Fibroblast of lung (primary cell): ENCODE data around the gene RAB3IP. TPM values are rescaled to one million over a fixed set of nuclear protein-coding genes. Genes with fewer than 3 reads are reported as not detected.

ENCODE experiments used
- DNase-seq, 2 donors: peaks; one replicate each; pipeline versions ENCODE4 v3.0.0 to v3.0.0-alpha.2; 2010; ENCODE audit warnings: low read depth in 2 of 2
- H2AFZ ChIP-seq: 2 replicates; pipeline ENCODE4 v1.5.1; 2012; ENCODE audit warnings: low read length, control low read depth, inconsistent platforms
- H3K27ac ChIP-seq: 2 replicates; pipeline ENCODE4 v1.5.1; 2011; ENCODE audit warnings: low read length, control low read depth; ENCODE audit not compliant: insufficient read depth
- H3K27me3 ChIP-seq: 2 replicates; pipeline ENCODE4 v1.5.1; 2011; ENCODE audit warnings: mild to moderate bottlenecking, low read length; ENCODE audit not compliant: control insufficient read depth, insufficient read depth
- H3K36me3 ChIP-seq: 2 replicates; pipeline ENCODE4 v1.5.1; 2011; ENCODE audit warnings: low read length; ENCODE audit not compliant: control insufficient read depth, insufficient read depth
- H3K4me1 ChIP-seq: 2 replicates; pipeline ENCODE4 v1.5.1; 2011; ENCODE audit warnings: low read length; ENCODE audit not compliant: control insufficient read depth, insufficient read depth; ENCODE audit errors: extremely low read depth
- H3K4me2 ChIP-seq: 2 replicates; pipeline ENCODE4 v1.5.1; 2011; ENCODE audit warnings: low read length, control low read depth; ENCODE audit not compliant: insufficient read depth; ENCODE audit errors: extremely low read depth
- H3K4me3 ChIP-seq, 4 experiments: fragments of 200-600 bp in 1 of 4; sonication (generic) in 1 of 4; replicated peaks in 1 of 4; 2 replicates each; pipeline ENCODE4 v1.5.1; 2011 to 2016; ENCODE audit warnings: low read length in 4 of 4, low read depth in 3 of 4, mild to moderate bottlenecking in 3 of 4, control low read depth in 2 of 4, inconsistent platforms in 1 of 4, mixed read lengths in 1 of 4; ENCODE audit not compliant: insufficient read depth in 1 of 4; ENCODE audit errors: control extremely low read depth in 1 of 4
- H3K79me2 ChIP-seq: 2 replicates; pipeline ENCODE4 v1.5.1; 2012; ENCODE audit warnings: mild to moderate bottlenecking, low read length, inconsistent platforms; ENCODE audit not compliant: control insufficient read depth, insufficient read depth
- H3K9ac ChIP-seq: 2 replicates; pipeline ENCODE4 v1.5.1; 2011; ENCODE audit warnings: mild to moderate bottlenecking, low read length, control low read depth; ENCODE audit not compliant: insufficient read depth
- H3K9me3 ChIP-seq: 2 replicates; pipeline ENCODE4 v1.5.1; 2012; ENCODE audit warnings: low read depth, low read length; ENCODE audit not compliant: control insufficient read depth, insufficient read depth
- H4K20me1 ChIP-seq: 2 replicates; pipeline ENCODE4 v1.5.1; 2011; ENCODE audit warnings: low read length; ENCODE audit not compliant: control insufficient read depth, insufficient read depth; ENCODE audit errors: extremely low read depth
- EZH2 ChIP-seq: IDR thresholded peaks from 2 replicates; pipeline ENCODE4 v1.5.1; 2012; ENCODE audit warnings: low read length, control low read depth, mild to moderate bottlenecking; ENCODE audit errors: missing control alignments
- polyA minus RNA-seq: library from RNA; depleted of rRNA, polyadenylated mRNA; stranded (reverse); fragments of >200 nt; gene quantifications from 2 replicates; pipeline ENCODE4 v1.2.3, GENCODE V29; 2011; ENCODE audit warnings: low replicate concordance
- polyA plus RNA-seq, 2 donors: library from polyadenylated mRNA; depleted of rRNA in 1 of 2; stranded (reverse) in 1 of 2; unstranded in 1 of 2; fragments of >200 nt; gene quantifications; 2 replicates each; pipeline ENCODE4 v1.2.1, GENCODE V29; 2011 to 2012; ENCODE audit warnings: missing spikeins in 1 of 2
- total RNA-seq: library from RNA; depleted of rRNA; stranded (reverse); fragments of >200 nt; gene quantifications from 2 replicates; pipeline ENCODE4 v1.2.1, GENCODE V29; 2014
- TF ChIP-seq, protein P1 (sequence below), 2 donors: IDR thresholded peaks in 1 of 2; conservative IDR thresholded peaks in 1 of 2; 1 replicate in 1 of 2; 2 replicates in 1 of 2; pipeline ENCODE4 v1.5.1; 2011 to 2012; ENCODE audit warnings: low read length in 2 of 2, control low read depth in 1 of 2, inconsistent platforms in 1 of 2, low read depth in 1 of 2, mild to moderate bottlenecking in 1 of 2

Gene RAB3IP, protein sequence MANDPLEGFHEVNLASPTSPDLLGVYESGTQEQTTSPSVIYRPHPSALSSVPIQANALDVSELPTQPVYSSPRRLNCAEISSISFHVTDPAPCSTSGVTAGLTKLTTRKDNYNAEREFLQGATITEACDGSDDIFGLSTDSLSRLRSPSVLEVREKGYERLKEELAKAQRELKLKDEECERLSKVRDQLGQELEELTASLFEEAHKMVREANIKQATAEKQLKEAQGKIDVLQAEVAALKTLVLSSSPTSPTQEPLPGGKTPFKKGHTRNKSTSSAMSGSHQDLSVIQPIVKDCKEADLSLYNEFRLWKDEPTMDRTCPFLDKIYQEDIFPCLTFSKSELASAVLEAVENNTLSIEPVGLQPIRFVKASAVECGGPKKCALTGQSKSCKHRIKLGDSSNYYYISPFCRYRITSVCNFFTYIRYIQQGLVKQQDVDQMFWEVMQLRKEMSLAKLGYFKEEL
- total RNA-seq (4.6 and 6.3 TPM in 2 replicates), polyA plus RNA-seq (1.8 and 2.0 TPM in 2 replicates), polyA minus RNA-seq (1.0 TPM in 1 of 2 replicates, not detected in the other)
- polyA plus RNA-seq (2012) = 2.3 TPM in 2 replicates

DNA sequence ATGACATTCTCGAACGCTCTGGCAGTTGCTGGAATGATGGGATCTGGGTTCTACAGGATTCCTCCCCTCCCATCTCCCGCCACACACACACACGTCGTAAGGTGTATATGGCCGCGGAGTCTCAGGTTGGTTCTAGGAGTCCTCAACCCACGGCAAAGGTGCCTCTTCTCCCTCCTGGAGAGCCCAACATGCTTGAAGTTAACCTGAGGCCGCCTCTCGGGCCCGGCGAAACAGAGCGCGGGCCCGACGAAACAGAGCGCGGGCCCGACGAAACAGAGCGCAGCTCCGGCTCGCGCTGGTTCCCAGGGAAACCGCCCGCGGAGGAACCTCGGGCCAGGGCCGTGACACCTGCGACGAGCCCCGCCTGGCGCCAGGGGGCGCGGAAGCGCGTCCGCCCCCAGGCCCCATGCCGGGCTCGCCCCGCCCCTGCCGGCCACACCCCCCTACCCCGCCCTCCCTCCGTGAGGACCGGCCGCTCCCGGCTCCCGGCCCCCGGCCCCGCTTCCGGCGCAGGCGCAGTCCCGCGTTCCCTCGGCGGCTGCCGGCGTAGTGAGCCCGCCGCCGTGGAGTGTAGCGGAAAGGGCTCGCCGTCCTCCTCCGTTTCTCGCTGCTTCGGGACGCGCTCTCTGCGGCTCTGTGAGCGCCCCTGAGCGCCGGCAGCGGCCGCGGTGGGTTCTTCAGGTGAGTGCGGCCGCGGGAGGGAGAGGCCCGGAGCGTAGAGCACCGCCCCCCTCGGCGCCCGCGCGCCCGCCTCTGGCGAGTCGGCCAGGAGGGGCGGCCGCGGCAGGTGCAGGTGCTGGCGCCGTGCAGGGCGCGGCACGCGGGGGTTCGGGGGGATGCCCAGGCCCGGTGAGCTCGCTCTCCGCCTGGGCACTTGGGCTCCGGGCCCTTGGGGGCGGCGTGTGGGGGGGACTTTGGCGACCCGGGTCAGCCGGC, at the start of gene RAB3IP:
Gene RAB3IP (plus strand): TSS at position 510 of the 936 bp plus-strand sequence. CDS start 16,549 bp downstream, outside the sequence.
- Histone ChIP-seq H3K79me2 (no peaks in the 10 kb centered on the region), H3K9me3 (no peaks in the 10 kb centered on the region), H3K36me3 (no peaks in the 10 kb centered on the region), H3K4me3 (peak within 1 kb of the TSS; percentile 45 to 66 (median 62)), H2AFZ (peak within 1 kb of the TSS; percentile 57), H3K27me3 (no peaks in the 10 kb centered on the region), H3K9ac (peak within 1 kb of the TSS; percentile 39), H3K4me2 (peak within 1 kb of the TSS; percentile 76), H3K4me1 (no peaks in the 10 kb centered on the region), H4K20me1 (no peaks in the 10 kb centered on the region), H3K27ac (no peak within 1 kb of the TSS)
- TF ChIP-seq, protein P1, sequence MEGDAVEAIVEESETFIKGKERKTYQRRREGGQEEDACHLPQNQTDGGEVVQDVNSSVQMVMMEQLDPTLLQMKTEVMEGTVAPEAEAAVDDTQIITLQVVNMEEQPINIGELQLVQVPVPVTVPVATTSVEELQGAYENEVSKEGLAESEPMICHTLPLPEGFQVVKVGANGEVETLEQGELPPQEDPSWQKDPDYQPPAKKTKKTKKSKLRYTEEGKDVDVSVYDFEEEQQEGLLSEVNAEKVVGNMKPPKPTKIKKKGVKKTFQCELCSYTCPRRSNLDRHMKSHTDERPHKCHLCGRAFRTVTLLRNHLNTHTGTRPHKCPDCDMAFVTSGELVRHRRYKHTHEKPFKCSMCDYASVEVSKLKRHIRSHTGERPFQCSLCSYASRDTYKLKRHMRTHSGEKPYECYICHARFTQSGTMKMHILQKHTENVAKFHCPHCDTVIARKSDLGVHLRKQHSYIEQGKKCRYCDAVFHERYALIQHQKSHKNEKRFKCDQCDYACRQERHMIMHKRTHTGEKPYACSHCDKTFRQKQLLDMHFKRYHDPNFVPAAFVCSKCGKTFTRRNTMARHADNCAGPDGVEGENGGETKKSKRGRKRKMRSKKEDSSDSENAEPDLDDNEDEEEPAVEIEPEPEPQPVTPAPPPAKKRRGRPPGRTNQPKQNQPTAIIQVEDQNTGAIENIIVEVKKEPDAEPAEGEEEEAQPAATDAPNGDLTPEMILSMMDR (conservative IDR thresholded peaks at IDR 0.05 in 1 of 2, IDR thresholded peaks at IDR 0.05 in 1 of 2; ENCODE audit: low read depth in 1 of 2, low read length in 2 of 2) = peak; percentile 21 to 33
- peak; percentile 39 for TF ChIP-seq EZH2
- peak; percentile 69 to 71 for DNase-seq

DNA sequence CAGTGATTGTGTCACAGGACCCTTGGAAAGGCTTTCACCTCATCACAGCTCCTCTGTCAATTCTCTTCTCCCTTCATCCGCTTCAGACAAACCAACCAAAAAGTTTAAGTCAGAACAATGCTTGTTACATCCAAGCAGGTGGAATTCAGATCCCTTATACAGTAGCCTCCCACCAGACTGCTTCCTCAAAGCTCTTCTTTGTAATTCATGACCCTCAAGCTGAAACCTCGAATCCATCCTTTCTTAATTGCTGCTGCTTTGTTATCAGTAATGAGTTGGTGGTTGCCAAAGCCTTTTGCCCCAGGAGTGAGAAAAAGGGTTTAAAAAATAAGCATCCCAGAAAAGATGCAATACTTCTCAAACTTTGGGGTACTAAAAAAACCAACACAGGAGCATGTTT, 49.0 kb upstream of the RAB3IP start:
- Histone ChIP-seq H2AFZ (no peak overlapping the region), H3K27ac (no peak overlapping the region), H3K4me2 (no peak overlapping the region), H3K9me3 (no peaks in the 10 kb centered on the region), H3K27me3 (no peaks in the 10 kb centered on the region), H4K20me1 (no peaks in the 10 kb centered on the region), H3K9ac (no peak overlapping the region), H3K36me3 (no peaks in the 10 kb centered on the region), H3K4me3 (no peak overlapping the region), H3K4me1 (peaks cover 6% of the 10 kb centered on the region), H3K79me2 (no peaks in the 10 kb centered on the region)
- no peak for TF ChIP-seq EZH2
- TF ChIP-seq, protein P1 (conservative IDR thresholded peaks at IDR 0.05 in 1 of 2, IDR thresholded peaks at IDR 0.05 in 1 of 2; ENCODE audit: low read depth in 1 of 2, low read length in 2 of 2) = no peak
- DNase-seq = no peak

DNA sequence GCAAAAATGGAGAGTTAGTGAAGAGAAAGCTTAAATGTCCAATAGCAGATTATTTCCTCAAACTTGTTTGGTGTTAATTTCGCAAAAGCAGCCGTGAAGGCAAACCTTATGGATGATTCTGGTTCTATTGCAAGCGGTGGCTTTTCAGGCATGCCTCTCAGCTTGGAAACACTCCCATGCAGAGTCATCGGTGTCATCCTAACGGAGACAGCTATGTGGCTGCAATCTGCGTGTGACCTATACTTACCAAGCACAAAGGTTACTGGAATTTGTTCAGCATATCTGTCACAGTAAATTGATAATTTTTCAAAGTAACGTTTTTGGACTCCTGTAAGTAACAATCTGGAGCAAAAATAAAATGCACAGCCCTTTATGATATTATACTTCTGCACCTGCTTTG, 44.5 kb upstream of the RAB3IP start:
- no peaks in the 10 kb centered on the region for H3K36me3 ChIP-seq
- H3K79me2 ChIP-seq = no peaks in the 10 kb centered on the region
- H3K4me1 ChIP-seq = no peaks in the 10 kb centered on the region
- no peak overlapping the region for H3K4me2 ChIP-seq
- H3K27ac ChIP-seq = no peak overlapping the region
- H3K9ac ChIP-seq = no peak overlapping the region
- H3K4me3 ChIP-seq = no peak overlapping the region
- no peaks in the 10 kb centered on the region for H4K20me1 ChIP-seq
- no peak for DNase-seq
- H2AFZ ChIP-seq = no peak overlapping the region
- H3K27me3 ChIP-seq = no peaks in the 10 kb centered on the region
- TF ChIP-seq, protein P1 (conservative IDR thresholded peaks at IDR 0.05 in 1 of 2, IDR thresholded peaks at IDR 0.05 in 1 of 2; ENCODE audit: low read depth in 1 of 2, low read length in 2 of 2) = no peak
- no peak for TF ChIP-seq EZH2
- no peaks in the 10 kb centered on the region for H3K9me3 ChIP-seq
